GM12875 (cell line): Measurements from ENCODE around the gene GPR158.

Experiments
- H3K4me3 ChIP-seq: one replicate; pipeline ENCODE4 v1.5.1; 2011; ENCODE audit warnings: low read depth, low read length, control low read depth
- CTCF ChIP-seq: IDR thresholded peaks from 2 replicates; pipeline ENCODE4 v1.5.1; 2011; ENCODE audit warnings: low read depth, mild to moderate bottlenecking, control low read depth, inconsistent platforms, low read length, moderate library complexity, borderline replicate concordance; ENCODE audit not compliant: insufficient read depth

GPR158 gene

GRCh38 chr10:25582961-25583360 is 408.2 kb downstream of the GPR158 start:
- no peak for TF ChIP-seq CTCF
- H3K4me3 ChIP-seq, result no peak overlapping the region

GRCh38 chr10:25600651-25601050 is 425.9 kb downstream of the GPR158 start:
- TF ChIP-seq CTCF, result no peak
- no peak overlapping the region for H3K4me3 ChIP-seq

DNA sequence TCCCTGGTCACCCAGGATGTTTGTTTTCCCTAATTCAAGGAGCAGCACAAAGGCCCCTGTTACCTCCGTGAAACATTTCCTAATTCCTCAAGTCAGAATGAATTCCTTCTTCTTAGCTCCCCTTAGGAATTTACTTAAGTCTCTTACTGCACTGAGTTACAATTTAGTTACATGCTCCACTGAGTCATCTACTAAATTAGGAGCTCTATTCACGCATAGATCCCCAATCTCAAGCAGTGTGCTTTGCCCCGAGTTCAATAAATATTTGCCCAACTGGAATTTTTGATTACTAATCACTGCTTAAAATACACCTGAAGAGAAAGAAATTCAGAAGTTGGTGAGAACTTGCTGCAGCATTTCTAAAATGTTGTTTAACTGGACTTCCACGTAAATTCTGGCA is 429.8 kb downstream of the GPR158 start:
- no peak overlapping the region for H3K4me3 ChIP-seq
- no peak for TF ChIP-seq CTCF

DNA sequence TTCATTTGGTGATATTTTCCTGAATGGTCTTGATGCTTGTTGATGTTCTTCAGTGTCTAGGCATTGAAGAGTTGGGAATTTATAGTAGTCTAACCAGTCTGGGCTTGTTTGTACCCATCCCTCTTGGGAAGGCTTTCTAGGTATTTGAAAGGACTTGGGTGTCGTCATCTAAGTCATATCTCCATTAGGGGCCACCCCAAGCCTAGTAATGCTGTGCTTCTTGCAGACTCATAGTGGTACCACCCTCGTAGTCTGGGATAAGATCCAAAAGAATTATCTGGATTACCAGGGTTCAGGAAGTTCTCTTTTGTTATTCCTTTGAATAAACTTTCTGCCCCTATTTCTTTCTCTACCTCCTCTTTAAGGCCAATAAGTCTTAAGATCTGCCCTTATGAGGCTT is 439.9 kb downstream of the GPR158 start:
- no peak for TF ChIP-seq CTCF
- no peak overlapping the region for H3K4me3 ChIP-seq

GRCh38 chr10:25615926-25616325 is 441.1 kb downstream of the GPR158 start:
- no peak for TF ChIP-seq CTCF
- no peak overlapping the region for H3K4me3 ChIP-seq

- no peak for TF ChIP-seq CTCF
- H3K4me3 ChIP-seq, result no peak overlapping the region
These were observed 442.2 kb downstream of the GPR158 start for GRCh38 chr10:25616903-25617592.

DNA sequence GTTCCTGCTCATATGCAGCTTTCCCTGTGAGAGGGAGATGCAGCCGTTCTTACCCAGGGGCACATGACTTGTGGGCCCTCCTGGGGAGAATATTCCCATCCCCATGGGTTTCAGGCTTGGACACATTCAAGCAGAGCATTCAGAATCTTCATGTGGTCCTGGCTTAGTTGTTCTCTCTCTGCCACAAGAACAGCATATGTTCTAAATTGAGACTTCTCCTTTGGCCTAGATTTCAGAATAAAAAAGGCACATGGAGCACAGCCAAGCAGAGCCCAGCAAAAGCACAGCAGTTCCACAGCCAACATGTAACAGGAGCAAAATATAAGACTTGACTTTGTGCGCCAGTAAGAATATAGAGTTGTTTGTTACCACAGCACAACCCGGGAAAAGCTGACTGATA is 452.8 kb downstream of the GPR158 start:
- no peak for TF ChIP-seq CTCF
- no peak overlapping the region for H3K4me3 ChIP-seq
